ENCODE measurements around the gene RSPH3. TPM values are rescaled to one million over a fixed set of nuclear protein-coding genes. Genes with fewer than 3 reads are reported as not detected.
A peak's percentile ranks its signal among the peaks of the same experiment; 100 is the strongest.

The RSPH3 gene, protein sequence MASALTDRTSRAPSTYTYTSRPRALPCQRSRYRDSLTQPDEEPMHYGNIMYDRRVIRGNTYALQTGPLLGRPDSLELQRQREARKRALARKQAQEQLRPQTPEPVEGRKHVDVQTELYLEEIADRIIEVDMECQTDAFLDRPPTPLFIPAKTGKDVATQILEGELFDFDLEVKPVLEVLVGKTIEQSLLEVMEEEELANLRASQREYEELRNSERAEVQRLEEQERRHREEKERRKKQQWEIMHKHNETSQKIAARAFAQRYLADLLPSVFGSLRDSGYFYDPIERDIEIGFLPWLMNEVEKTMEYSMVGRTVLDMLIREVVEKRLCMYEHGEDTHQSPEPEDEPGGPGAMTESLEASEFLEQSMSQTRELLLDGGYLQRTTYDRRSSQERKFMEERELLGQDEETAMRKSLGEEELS
- 4.4 TPM for polyA plus RNA-seq (2012; ENCODE audit: insufficient read length, low read depth)

DNA sequence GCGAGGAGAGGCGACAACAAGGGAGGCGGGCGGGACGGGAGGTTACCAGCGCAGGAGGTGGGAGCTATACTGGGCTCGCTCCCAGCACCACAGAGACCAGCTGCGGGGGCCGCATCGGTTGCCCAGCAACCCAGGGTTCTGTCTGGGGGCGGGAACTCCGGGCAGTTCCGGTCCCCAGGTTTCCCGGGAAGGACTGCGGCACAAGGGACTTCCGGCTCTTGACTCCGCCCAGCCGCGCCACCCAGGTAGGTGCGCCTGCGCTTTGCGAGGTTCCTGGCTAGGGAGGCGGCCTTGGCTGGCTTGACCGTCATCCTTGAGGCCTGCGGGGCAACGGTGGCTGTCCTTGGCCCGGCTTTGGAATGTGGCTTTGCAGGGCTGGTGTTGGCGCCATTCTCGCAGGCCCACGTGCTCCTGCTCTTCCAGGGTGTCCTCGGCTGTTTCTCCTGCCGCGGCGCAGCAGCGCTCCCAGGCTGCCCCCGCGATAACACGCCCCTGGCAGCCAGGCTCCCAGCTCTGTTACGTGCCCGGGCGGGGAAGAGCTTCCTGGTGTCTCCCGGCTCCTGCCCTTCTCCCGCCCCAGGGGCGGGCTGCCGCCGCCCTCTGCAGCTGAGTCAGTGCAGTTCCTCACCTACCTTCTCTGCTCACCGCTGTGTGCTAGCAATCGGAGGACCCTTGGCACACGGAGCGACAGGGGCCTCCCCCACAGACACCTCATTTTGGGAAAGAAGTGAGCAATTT lies at the start of gene RSPH3:
TSS of gene RSPH3 (minus strand) at position 537 of the 738 bp plus-strand sequence. CDS start 652 bp downstream, outside the sequence.
- TF ChIP-seq, protein P1, sequence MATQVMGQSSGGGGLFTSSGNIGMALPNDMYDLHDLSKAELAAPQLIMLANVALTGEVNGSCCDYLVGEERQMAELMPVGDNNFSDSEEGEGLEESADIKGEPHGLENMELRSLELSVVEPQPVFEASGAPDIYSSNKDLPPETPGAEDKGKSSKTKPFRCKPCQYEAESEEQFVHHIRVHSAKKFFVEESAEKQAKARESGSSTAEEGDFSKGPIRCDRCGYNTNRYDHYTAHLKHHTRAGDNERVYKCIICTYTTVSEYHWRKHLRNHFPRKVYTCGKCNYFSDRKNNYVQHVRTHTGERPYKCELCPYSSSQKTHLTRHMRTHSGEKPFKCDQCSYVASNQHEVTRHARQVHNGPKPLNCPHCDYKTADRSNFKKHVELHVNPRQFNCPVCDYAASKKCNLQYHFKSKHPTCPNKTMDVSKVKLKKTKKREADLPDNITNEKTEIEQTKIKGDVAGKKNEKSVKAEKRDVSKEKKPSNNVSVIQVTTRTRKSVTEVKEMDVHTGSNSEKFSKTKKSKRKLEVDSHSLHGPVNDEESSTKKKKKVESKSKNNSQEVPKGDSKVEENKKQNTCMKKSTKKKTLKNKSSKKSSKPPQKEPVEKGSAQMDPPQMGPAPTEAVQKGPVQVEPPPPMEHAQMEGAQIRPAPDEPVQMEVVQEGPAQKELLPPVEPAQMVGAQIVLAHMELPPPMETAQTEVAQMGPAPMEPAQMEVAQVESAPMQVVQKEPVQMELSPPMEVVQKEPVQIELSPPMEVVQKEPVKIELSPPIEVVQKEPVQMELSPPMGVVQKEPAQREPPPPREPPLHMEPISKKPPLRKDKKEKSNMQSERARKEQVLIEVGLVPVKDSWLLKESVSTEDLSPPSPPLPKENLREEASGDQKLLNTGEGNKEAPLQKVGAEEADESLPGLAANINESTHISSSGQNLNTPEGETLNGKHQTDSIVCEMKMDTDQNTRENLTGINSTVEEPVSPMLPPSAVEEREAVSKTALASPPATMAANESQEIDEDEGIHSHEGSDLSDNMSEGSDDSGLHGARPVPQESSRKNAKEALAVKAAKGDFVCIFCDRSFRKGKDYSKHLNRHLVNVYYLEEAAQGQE (IDR thresholded peaks at IDR 0.05; ENCODE audit: insufficient read depth in 1 of 2, low read depth in 2 of 2, low read length in 2 of 2), result peak in 1 of 2 experiments; percentile 52; a peak in 1 of 4 replicates
- TF ChIP-seq TAF1 (IDR thresholded peaks at IDR 0.05; ENCODE audit: borderline replicate concordance, insufficient read depth, low read length) (peak; percentile 76; the same call in 1 of the 2 replicates), SIN3A (IDR thresholded peaks at IDR 0.05; ENCODE audit: borderline replicate concordance, insufficient read depth, low read length) (0 out of 2 replicates have a peak, but pooled peaks have one; percentile 62), FOXP2 (optimal IDR thresholded peaks at IDR 0.05; ENCODE audit: borderline replicate concordance, extremely low read depth, extremely low read length, insufficient read depth) (peak; percentile 54), POLR2AphosphoS5 (IDR thresholded peaks at IDR 0.05; ENCODE audit: low read depth, low read length) (peak; percentile 97)

DNA sequence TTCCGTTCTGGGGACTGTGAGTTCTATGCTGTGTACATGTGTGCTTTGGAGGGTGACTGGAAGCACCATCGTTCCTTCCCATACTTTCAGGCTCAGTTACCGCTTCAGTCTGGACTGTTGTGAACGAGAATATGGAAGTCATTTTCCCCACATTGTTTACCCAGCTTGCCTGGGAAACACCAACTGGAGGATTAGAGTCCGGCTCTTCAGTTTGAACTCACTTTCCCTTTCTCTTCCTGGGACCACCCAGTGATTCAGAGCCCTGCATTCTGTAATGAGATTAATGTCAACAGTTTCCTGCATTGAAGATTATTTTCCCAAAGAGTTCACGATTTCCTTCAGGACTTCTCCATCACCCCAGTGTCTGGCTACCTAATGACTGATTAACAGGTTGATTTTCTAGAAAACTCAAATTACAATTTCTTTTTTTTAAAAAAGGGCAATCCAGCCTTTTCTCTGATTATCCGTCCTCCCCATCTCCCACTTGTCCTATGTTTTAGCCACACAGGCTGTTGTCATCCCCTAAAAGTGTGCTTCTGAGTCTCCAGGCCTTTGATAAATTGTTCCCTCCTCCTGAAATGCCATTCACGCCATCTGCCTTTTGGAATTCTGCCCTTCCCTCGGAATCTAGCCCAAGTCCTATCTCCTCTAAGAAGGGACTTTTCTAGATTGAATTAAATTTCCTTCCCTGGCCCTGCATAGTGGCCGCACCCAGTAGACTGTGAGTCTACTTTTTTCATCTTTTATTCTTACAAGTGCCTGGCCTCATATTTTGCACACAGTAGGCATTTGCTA lies 48.1 kb upstream of the RSPH3 start:
- TF ChIP-seq, protein P1 (IDR thresholded peaks at IDR 0.05; ENCODE audit: insufficient read depth in 1 of 2, low read depth in 2 of 2, low read length in 2 of 2), result no peak
- TF ChIP-seq FOXP2 (optimal IDR thresholded peaks at IDR 0.05; ENCODE audit: borderline replicate concordance, extremely low read depth, extremely low read length, insufficient read depth), result no peak
- TF ChIP-seq POLR2AphosphoS5 (IDR thresholded peaks at IDR 0.05; ENCODE audit: low read depth, low read length), result no peak

DNA sequence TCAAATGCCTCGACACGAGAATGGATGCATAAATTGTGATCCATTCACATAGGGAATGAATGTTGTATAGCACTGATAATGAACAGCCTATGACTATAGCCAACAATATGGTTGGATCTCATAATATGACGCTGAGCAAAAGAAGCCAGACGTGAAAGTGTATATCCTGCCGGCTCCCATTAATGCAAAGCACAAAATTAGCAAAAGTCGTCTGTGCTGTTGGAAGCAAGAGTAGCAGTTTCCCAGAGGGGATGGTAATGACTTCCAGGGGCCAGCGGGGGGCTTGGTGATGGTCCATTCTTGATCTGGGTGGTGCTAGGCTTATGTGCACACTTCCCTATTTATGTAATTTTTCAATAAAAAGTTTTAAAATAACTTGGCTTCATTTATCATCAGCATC lies 45.8 kb upstream of the RSPH3 start:
- no peak for TF ChIP-seq FOXP2 (optimal IDR thresholded peaks at IDR 0.05; ENCODE audit: borderline replicate concordance, extremely low read depth, extremely low read length, insufficient read depth)
- TF ChIP-seq TAF1 (IDR thresholded peaks at IDR 0.05; ENCODE audit: borderline replicate concordance, insufficient read depth, low read length), result no peak
- TF ChIP-seq POLR2AphosphoS5 (IDR thresholded peaks at IDR 0.05; ENCODE audit: low read depth, low read length), result no peak
- TF ChIP-seq, protein P1 (IDR thresholded peaks at IDR 0.05; ENCODE audit: insufficient read depth in 1 of 2, low read depth in 2 of 2, low read length in 2 of 2), result no peak
- TF ChIP-seq SIN3A (IDR thresholded peaks at IDR 0.05; ENCODE audit: borderline replicate concordance, insufficient read depth, low read length), result no peak

DNA sequence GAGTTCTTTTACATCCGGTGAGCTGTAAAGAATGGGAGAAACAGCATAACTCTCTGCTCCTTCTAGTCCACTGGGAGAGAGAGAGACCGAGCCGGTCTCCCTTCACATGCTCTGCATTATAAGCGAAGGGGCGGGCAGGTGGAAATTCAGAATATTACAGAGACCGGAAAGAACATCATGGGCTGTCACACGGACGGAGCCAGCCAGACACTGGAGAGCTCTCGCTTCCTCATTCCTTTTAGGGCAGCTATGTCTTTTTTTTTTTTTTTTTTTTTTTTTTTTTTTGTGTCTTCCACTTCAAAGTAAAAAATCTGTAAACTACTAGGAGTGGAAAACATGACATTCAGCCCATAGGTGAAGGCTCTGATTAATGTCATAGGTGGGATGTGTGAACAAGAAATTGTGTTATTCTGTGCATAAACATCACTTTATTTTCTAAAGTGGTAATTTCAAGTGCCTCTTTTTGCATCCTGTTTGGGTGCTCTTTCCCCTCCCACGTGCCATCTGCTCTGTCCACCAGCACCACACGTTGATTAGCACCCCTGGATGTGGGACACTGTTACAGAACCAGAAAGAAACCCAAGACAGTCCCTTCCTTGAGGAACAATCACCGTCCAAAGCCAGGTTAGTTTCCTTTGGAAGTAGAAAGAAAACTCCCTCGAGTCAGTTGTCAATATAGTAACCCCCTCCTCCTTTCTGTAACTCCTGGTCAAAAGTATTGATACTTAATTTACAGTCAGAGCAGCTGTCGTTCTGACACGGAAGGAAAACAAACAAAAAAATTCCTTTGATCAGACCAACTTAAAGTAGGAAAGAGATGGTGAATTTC lies 45.1 kb upstream of the RSPH3 start, which contains the start of gene TAGAP:
TSS of gene TAGAP (minus strand) at position 93 of the 829 bp plus-strand sequence. CDS start 845 bp downstream, outside the sequence.
- TF ChIP-seq TAF1 (IDR thresholded peaks at IDR 0.05; ENCODE audit: borderline replicate concordance, insufficient read depth, low read length) (no peak), FOXP2 (optimal IDR thresholded peaks at IDR 0.05; ENCODE audit: borderline replicate concordance, extremely low read depth, extremely low read length, insufficient read depth) (no peak), POLR2AphosphoS5 (IDR thresholded peaks at IDR 0.05; ENCODE audit: low read depth, low read length) (no peak), SIN3A (IDR thresholded peaks at IDR 0.05; ENCODE audit: borderline replicate concordance, insufficient read depth, low read length) (no peak)
- TF ChIP-seq, protein P1 (IDR thresholded peaks at IDR 0.05; ENCODE audit: insufficient read depth in 1 of 2, low read depth in 2 of 2, low read length in 2 of 2), result no peak

Measured in PFSK-1 (cell line).